Measurements from ENCODE around the gene ANKRD18A. TPM values are rescaled to one million over a fixed set of nuclear protein-coding genes. Genes with fewer than 3 reads are reported as not detected.

ANKRD18A gene
- total and polyA plus RNA-seq, 12 donors: 0.22 to 5.5 (median 2.8) TPM

DNA sequence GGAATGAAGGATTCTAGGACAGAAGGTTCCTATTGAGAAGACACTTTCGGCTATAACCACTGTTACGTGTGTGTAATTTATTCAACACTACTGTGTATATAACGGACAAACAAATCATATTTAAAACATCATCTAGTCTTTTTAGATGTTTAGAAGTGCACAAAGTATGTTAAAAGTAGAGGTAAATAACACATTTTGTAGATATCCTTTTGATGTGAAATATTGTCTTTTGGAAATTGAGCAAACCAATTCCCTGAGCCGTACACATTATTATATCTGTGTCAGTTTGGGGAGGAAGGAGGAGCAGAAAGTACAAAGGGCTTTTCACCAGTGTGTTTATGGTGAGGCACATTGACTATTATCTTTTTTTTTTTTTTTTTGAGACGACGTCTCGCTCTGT lies 39.1 kb upstream of the ANKRD18A start:
- TF ChIP-seq, protein P1, sequence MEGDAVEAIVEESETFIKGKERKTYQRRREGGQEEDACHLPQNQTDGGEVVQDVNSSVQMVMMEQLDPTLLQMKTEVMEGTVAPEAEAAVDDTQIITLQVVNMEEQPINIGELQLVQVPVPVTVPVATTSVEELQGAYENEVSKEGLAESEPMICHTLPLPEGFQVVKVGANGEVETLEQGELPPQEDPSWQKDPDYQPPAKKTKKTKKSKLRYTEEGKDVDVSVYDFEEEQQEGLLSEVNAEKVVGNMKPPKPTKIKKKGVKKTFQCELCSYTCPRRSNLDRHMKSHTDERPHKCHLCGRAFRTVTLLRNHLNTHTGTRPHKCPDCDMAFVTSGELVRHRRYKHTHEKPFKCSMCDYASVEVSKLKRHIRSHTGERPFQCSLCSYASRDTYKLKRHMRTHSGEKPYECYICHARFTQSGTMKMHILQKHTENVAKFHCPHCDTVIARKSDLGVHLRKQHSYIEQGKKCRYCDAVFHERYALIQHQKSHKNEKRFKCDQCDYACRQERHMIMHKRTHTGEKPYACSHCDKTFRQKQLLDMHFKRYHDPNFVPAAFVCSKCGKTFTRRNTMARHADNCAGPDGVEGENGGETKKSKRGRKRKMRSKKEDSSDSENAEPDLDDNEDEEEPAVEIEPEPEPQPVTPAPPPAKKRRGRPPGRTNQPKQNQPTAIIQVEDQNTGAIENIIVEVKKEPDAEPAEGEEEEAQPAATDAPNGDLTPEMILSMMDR (IDR thresholded peaks at IDR 0.05): no peak
- Histone ChIP-seq H3K36me3 (no peaks in the 10 kb centered on the region), H3K27ac (no peak overlapping the region), H3K27me3 (no peaks in the 10 kb centered on the region), H3K4me1 (peaks cover 0 to 5% (median 0%) of the 10 kb centered on the region in 9 donors), H3K9me3 (no peaks in the 10 kb centered on the region), H3K4me3 (no peak overlapping the region)
- DNase-seq (no peak), ATAC-seq (no peak)
- intact Hi-C loops (cut with DNase I): loop anchor here in 1 of 10 donors (10.0 kb wide), 1 partner anchor 45 kb away; no protein-coding TSS in a partner anchor
- WGBS, 2 donors: 83 to 84% methylated on average over 7 of the region's 7 CpGs

DNA sequence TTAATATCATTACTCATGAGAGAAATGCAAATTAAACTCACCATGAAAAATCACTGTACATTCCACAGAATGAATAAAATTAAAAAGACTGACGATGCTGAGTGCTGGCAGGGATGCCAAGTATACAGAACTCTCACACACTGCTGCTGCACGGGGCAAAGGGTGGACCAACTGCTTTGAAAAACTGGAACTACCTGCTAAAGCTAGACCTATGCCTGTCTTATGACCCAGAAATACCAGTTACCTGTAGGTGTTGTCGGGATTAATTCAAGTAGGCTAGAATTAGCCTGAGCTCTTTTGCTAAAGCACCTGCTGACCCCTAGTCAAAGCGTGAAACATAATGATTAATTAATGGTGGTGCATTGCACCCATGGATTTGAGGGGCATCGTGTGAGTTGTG lies 36.5 kb upstream of the ANKRD18A start:
- H3K9me3 ChIP-seq: no peaks in the 10 kb centered on the region
- peaks cover 0 to 8% (median 2%) of the 10 kb centered on the region in 9 donors for H3K4me1 ChIP-seq
- no peak overlapping the region for H3K4me3 ChIP-seq
- no peak overlapping the region for H3K27ac ChIP-seq
- ATAC-seq: no peak
- WGBS, 2 donors: 30 to 73% methylated on average over 5 of the region's 5 CpGs
- no peak for DNase-seq
- TF ChIP-seq, protein P1 (IDR thresholded peaks at IDR 0.05): no peak
- H3K27me3 ChIP-seq: no peaks in the 10 kb centered on the region
- no peaks in the 10 kb centered on the region for H3K36me3 ChIP-seq
- intact Hi-C loops (cut with DNase I): loop anchor here in 1 of 10 donors (10.0 kb wide), 1 partner anchor 48 kb away; no protein-coding TSS in a partner anchor

DNA sequence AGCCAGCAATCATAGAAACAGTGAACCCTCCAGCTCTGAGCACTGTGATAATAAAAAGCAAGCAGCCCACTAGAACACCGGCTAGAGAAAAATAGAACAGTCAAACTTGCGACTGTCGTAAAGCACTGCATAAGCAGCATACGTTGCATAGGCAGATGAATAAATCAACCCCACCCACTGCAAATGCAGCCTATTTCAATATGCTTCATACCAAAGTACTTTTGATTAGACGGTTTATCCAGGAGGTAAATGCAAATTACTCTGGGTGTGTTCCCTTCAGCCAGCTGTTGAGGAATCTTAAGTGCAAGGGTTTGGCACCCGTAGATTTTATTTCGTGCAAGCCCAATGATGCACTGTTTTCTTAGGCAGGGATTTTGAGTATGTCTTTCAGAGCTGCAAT lies 32.1 kb upstream of the ANKRD18A start:
- 45 to 55% methylated on average over 7 of the region's 7 CpGs for WGBS, 2 donors
- H3K4me1 ChIP-seq: peaks cover 0 to 22% (median 4%) of the 10 kb centered on the region in 9 donors
- peak overlapping the region in 6 of 10 donors; percentile 76 to 79 (median 78) for H3K27ac ChIP-seq
- ATAC-seq: no peak
- H3K36me3 ChIP-seq: no peaks in the 10 kb centered on the region
- TF ChIP-seq, protein P1 (IDR thresholded peaks at IDR 0.05): no peak
- H3K9me3 ChIP-seq: no peaks in the 10 kb centered on the region
- DNase-seq: no peak
- peak overlapping the region in 2 of 10 donors; percentile 11 to 15 for H3K4me3 ChIP-seq
- intact Hi-C loops (cut with DNase I): loop anchor here in 1 of 10 donors (10.0 kb wide), 1 partner anchor 52 kb away; no protein-coding TSS in a partner anchor
- H3K27me3 ChIP-seq: no peaks in the 10 kb centered on the region

DNA sequence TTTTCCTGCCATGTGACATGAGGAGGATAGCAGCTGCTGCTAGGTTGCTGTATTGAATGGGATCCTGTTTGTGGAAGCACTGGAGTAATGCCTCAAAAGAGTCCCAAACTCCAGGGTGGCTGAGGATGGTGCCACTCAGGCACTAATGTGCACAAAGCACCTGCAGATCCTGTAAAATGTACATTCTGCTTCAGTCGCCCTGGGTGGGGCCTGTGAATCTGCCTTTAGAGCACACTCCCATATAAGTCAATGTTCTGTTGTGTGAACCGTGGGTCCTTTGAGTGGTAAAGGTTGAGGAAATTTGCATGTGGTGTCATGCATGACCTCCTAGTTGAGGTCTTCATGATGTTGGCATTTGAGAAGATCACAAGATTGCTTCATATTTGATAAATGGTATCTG lies 31.6 kb upstream of the ANKRD18A start:
- intact Hi-C loops (cut with DNase I): loop anchor here in 1 of 10 donors (10.0 kb wide), 1 partner anchor 53 kb away; no protein-coding TSS in a partner anchor
- Histone ChIP-seq H3K9me3 (no peaks in the 10 kb centered on the region), H3K27ac (peak overlapping the region in 8 of 10 donors; percentile 17 to 79 (median 77)), H3K4me3 (peak overlapping the region in 2 of 10 donors; percentile 2 to 43), H3K36me3 (no peaks in the 10 kb centered on the region), H3K4me1 (peaks cover 0 to 22% (median 2%) of the 10 kb centered on the region in 9 donors), H3K27me3 (no peaks in the 10 kb centered on the region)
- peak in 1 of 8 donors; percentile 16 for ATAC-seq
- WGBS, 2 donors: 28 to 54% methylated on average over 2 of the region's 2 CpGs
- TF ChIP-seq, protein P1 (IDR thresholded peaks at IDR 0.05): no peak
- DNase-seq: no peak
